ENCODE measurements around the gene LCP2.

LCP2 gene

GRCh38 chr5:170307575-170308465 lies 10.2 kb upstream of the LCP2 start:
- Mint-ChIP-seq H3K36me3 (no peaks in the 10 kb centered on the region), H3K9me3 (no peaks in the 10 kb centered on the region), H3K4me1 (peaks cover 32% of the 10 kb centered on the region), H3K27ac (no peak overlapping the region), H3K27me3 (peaks cover 18% of the 10 kb centered on the region), H3K4me3 (no peak overlapping the region)
- no peak for ATAC-seq

- Mint-ChIP-seq H3K27ac (peak overlapping the region; percentile 16), H3K27me3 (peaks cover 4% of the 10 kb centered on the region), H3K4me1 (peaks cover 30% of the 10 kb centered on the region), H3K36me3 (no peaks in the 10 kb centered on the region), H3K9me3 (no peaks in the 10 kb centered on the region), H3K4me3 (no peak overlapping the region)
- ATAC-seq, result peak; percentile 86
Observed at GRCh38 chr5:170306381-170306831, 8.8 kb upstream of the LCP2 start.

- Mint-ChIP-seq H3K4me1 (peaks cover 30% of the 10 kb centered on the region), H3K36me3 (no peaks in the 10 kb centered on the region), H3K27ac (no peak overlapping the region)
Observed at GRCh38 chr5:170305646-170306025, 8.1 kb upstream of the LCP2 start.

GRCh38 chr5:170305016-170305645 lies 7.6 kb upstream of the LCP2 start:
- ATAC-seq, result no peak
- Mint-ChIP-seq H3K4me3 (no peak overlapping the region), H3K9me3 (no peaks in the 10 kb centered on the region), H3K36me3 (no peaks in the 10 kb centered on the region), H3K27ac (no peak overlapping the region), H3K27me3 (no peaks in the 10 kb centered on the region), H3K4me1 (peaks cover 30% of the 10 kb centered on the region)

More at GRCh38 chr5:170305646-170306025, 8.1 kb upstream of the LCP2 start:
- Mint-ChIP-seq H3K4me3 (no peak overlapping the region), H3K27me3 (no peaks in the 10 kb centered on the region), H3K9me3 (no peaks in the 10 kb centered on the region)
- no peak for ATAC-seq

GRCh38 chr5:170303549-170303948 lies 6.0 kb upstream of the LCP2 start:
- Mint-ChIP-seq H3K36me3 (no peaks in the 10 kb centered on the region), H3K27me3 (no peaks in the 10 kb centered on the region), H3K4me1 (peaks cover 30% of the 10 kb centered on the region), H3K4me3 (no peak overlapping the region), H3K9me3 (no peaks in the 10 kb centered on the region), H3K27ac (peak overlapping the region; percentile 61)
- no peak for ATAC-seq

- ATAC-seq, result peak; percentile 73
- Mint-ChIP-seq H3K36me3 (no peaks in the 10 kb centered on the region), H3K27ac (peak overlapping the region; percentile 61), H3K4me3 (peak overlapping the region; percentile 62), H3K9me3 (no peaks in the 10 kb centered on the region), H3K4me1 (peaks cover 36% of the 10 kb centered on the region), H3K27me3 (no peaks in the 10 kb centered on the region)
Observed at GRCh38 chr5:170302653-170303501, 5.3 kb upstream of the LCP2 start.

- Mint-ChIP-seq H3K9me3 (no peaks in the 10 kb centered on the region), H3K4me1 (peaks cover 43% of the 10 kb centered on the region), H3K36me3 (no peaks in the 10 kb centered on the region), H3K27ac (no peak overlapping the region), H3K27me3 (peaks cover 3% of the 10 kb centered on the region), H3K4me3 (peak overlapping the region; percentile 21)
- peak; percentile 4 for ATAC-seq
Observed at GRCh38 chr5:170301981-170302652, 4.5 kb upstream of the LCP2 start.

GRCh38 chr5:170301149-170301548 lies 3.6 kb upstream of the LCP2 start:
- H3K9me3 Mint-ChIP-seq, result no peaks in the 10 kb centered on the region
- H3K27me3 Mint-ChIP-seq, result peaks cover 13% of the 10 kb centered on the region

GRCh38 chr5:170300361-170301013 lies 2.9 kb upstream of the LCP2 start:
- no peaks in the 10 kb centered on the region for H3K36me3 Mint-ChIP-seq
- peaks cover 50% of the 10 kb centered on the region for H3K4me1 Mint-ChIP-seq
- no peak overlapping the region for H3K4me3 Mint-ChIP-seq
- no peak for ATAC-seq
- H3K9me3 Mint-ChIP-seq, result no peaks in the 10 kb centered on the region
- peaks cover 19% of the 10 kb centered on the region for H3K27me3 Mint-ChIP-seq
- no peak overlapping the region for H3K27ac Mint-ChIP-seq

More at GRCh38 chr5:170301149-170301548, 3.6 kb upstream of the LCP2 start:
- ATAC-seq, result no peak
- Mint-ChIP-seq H3K36me3 (no peaks in the 10 kb centered on the region), H3K27ac (no peak overlapping the region), H3K4me3 (no peak overlapping the region), H3K4me1 (peaks cover 44% of the 10 kb centered on the region)

- H3K27me3 Mint-ChIP-seq, result peaks cover 21% of the 10 kb centered on the region
- peaks cover 64% of the 10 kb centered on the region for H3K4me1 Mint-ChIP-seq
- H3K4me3 Mint-ChIP-seq, result peak overlapping the region; percentile 83
- ATAC-seq, result peak; percentile 63
- H3K27ac Mint-ChIP-seq, result peak overlapping the region; percentile 85
- H3K9me3 Mint-ChIP-seq, result no peaks in the 10 kb centered on the region
- no peaks in the 10 kb centered on the region for H3K36me3 Mint-ChIP-seq
Observed at GRCh38 chr5:170296935-170297588, 515 bp downstream of the LCP2 start.

GRCh38 chr5:170296036-170296934 lies 1.3 kb downstream of the LCP2 start:
- no peaks in the 10 kb centered on the region for H3K36me3 Mint-ChIP-seq
- peak overlapping the region; percentile 85 for H3K27ac Mint-ChIP-seq
- H3K4me1 Mint-ChIP-seq, result peaks cover 63% of the 10 kb centered on the region
- H3K9me3 Mint-ChIP-seq, result no peaks in the 10 kb centered on the region
- ATAC-seq, result no peak
- peak overlapping the region; percentile 83 for H3K4me3 Mint-ChIP-seq
- peaks cover 23% of the 10 kb centered on the region for H3K27me3 Mint-ChIP-seq

GRCh38 chr5:170294556-170294955 lies 3.0 kb downstream of the LCP2 start:
- Mint-ChIP-seq H3K27me3 (peaks cover 40% of the 10 kb centered on the region), H3K27ac (no peak overlapping the region), H3K9me3 (peaks cover 3% of the 10 kb centered on the region), H3K4me1 (peaks cover 76% of the 10 kb centered on the region), H3K36me3 (peaks cover 13% of the 10 kb centered on the region), H3K4me3 (no peak overlapping the region)
- ATAC-seq, result no peak

GRCh38 chr5:170294057-170294456 lies 3.5 kb downstream of the LCP2 start:
- H3K4me1 Mint-ChIP-seq, result peaks cover 79% of the 10 kb centered on the region
- no peak overlapping the region for H3K4me3 Mint-ChIP-seq
- H3K27me3 Mint-ChIP-seq, result peaks cover 44% of the 10 kb centered on the region
- H3K27ac Mint-ChIP-seq, result no peak overlapping the region
- no peak for ATAC-seq
- H3K36me3 Mint-ChIP-seq, result peaks cover 18% of the 10 kb centered on the region
- H3K9me3 Mint-ChIP-seq, result peaks cover 4% of the 10 kb centered on the region

All from stimulated activated memory B cell treated with anti-CD40 and anti-IgM and Interleukin-4, amounts not matched to agents 10 μg/mL and 1 μg/mL and 100 μg/mL, for 72 hours (primary cell).